EL (cell line): ENCODE results near the gene SLC2A2.

Experiments
- DNase-seq: peaks from one replicate; pipeline ENCODE4 v3.0.0-alpha.2; 2016

The SLC2A2 gene

DNA sequence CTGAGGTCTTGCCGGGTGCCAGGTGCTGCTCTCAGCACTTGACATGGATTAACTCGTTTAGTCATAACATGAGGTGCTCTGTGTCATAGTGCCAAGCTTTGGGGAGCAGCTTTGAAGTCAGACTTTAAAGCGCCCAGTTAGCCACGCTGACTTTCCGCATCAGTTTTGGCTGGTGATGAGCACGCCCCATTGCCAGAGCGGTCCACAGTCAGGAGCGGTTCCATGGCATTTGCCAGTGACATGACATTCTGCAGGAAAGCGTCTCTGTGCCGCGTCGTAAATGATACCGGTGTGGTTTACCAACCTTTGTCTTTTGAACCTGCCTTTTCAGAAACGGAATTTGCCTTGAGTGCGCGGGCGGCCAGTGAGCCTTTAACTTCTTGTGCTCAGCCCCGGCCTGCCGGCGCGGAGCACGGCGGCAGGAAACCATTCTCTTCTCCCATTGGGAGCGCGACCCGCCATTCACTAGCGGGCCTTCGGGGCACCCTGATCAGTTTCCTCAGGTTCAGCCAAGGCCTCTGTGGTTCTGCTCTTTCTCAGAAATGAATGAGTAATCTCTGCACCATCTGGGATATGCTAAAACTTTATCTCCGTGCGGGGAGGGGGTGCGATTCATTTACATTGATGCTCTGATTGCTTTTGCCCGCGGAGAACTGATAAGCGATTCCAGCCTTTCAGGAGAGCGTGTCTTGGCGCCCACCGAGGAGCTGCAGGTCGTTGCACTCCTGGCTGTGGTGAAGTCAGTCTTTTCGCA, 1.7 kb upstream of the SLC2A2 start:
- DNase-seq: peak; percentile 97

DNA sequence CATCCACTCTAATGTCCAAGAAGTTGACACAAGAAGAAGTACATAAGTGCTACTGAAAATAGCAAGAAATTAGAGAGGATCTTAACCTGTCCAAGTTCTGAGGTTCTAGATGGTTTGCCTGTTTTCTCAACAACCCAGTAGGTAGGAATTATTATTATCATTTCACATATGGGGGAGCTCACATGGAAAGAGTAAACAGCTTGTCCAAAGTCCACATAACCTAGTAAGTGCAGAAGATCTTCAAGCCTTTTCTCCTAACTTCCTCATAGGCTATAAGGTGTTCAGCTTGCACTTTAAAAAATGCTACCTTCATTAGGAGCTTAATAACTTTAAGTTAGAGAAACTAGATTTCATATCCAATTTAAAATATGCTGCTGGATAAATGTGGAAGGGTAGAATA, 3.0 kb downstream of the SLC2A2 start:
- no peak for DNase-seq

DNA sequence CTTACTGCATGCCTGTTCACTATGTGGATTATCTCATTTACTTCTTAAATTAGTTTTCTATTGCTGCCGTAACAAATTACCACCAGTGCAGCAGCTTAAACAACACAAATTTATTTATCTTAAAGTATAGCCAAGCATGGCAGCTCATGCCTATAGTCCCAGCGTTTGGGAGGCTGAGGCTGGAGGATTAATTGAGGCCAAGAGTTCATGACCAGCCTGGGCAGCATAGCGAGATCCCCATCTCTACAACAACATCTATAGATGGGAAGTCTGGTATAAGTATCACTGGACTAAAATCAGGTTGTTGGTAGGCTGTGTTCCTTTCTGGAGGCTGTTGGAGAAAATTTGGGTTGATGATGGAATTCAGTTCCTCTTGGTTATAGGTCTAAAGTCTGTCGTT, 5.1 kb downstream of the SLC2A2 start:
- DNase-seq: no peak

DNA sequence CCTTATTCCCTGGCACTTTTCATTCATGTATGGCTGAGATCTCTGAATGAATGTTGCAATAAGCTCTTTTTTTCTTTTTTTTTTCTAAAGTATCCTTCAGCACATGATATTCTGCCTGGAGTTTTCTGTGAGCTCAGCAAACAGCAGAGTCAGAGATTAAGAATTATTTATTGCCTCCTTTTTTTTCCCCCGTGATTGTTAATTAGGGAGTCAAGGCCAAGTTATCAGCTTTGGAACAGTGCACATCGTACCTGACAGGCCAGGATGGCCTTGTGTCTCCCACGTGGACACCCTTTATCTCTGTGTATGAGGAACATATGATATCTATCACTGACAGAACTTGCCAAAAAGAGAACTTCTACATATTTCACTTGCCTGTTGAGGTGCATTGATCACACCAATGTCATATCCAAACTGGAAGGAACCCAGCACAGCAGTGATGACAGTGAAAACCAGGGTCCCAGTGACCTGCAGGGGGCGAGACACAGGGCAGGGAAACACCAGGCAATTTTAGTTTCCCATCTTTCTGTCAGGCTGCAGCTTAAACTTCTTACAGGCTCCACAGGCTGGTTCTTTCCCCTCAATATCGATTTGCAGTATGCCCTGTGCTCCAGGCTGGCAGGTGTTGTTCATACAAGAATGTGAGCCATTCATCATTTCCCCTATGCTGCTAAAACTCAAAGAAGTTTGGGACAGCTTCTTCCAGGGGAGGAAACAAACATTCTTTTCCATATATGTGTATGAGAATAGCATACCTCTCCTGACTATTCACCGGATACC, 8.2 kb downstream of the SLC2A2 start:
- DNase-seq: peak; percentile 8

DNA sequence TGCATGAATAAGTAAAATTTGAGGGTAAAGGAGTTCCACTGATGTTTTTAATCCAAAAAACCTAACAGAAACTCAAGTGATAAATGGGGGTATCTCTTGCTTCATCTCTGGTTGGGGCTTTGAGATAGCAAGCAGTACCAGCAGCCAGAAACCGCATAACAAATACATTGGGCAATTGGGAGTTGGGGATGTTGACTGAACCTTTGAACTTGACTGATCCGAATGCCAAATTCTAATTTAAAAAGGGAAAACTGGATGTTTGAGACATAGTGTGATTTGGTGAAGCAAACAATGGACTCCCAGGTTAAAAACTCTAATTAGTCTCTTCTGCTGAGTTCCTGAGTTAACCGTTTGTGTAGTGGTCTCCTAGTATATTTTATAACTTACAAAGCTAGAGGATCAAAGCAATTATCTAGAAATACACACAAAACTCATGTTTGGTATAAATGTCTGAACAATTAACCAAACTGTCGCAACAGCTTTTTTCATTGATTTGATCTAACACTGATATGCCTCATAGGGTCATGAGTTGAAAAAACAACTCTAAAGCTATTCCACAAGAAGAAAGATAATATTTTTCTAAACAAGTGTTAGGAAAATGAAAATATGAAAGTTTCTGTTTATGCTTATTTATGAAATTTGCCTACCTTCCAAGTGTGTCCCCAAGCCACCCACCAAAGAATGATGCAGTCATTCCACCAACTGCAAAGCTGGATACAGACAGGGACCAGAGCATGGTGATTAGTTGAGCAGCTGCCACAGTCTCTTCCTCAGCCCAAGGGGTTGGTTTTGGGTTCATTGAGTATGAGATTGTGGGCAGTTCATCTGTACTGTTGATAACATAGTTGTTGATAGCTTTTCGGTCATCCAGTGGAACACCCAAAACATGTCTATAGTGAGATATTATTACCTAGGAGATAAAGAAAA, 12.4 kb downstream of the SLC2A2 start:
- no peak for DNase-seq

DNA sequence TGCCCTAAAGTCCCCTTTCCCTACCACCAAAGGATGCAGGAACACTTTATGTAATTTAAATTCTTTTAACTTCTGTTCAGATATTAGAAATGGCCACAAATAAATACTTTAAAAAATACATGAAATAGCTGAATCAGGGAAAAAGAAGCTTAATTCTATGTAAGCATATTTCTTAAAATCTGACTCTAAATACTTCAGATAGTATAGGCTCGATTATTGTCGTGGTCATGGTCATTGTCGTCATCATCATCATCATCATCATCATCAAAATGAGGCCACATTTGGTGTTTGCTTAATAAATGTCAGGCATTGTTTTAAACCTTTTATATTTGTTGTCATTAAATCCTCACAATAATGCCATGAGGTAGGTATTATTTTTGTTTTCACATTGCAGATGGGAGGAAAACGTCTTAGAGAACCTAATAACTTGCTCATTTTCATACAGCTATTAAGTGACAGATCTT, 14.6 kb downstream of the SLC2A2 start:
- no peak for DNase-seq

DNA sequence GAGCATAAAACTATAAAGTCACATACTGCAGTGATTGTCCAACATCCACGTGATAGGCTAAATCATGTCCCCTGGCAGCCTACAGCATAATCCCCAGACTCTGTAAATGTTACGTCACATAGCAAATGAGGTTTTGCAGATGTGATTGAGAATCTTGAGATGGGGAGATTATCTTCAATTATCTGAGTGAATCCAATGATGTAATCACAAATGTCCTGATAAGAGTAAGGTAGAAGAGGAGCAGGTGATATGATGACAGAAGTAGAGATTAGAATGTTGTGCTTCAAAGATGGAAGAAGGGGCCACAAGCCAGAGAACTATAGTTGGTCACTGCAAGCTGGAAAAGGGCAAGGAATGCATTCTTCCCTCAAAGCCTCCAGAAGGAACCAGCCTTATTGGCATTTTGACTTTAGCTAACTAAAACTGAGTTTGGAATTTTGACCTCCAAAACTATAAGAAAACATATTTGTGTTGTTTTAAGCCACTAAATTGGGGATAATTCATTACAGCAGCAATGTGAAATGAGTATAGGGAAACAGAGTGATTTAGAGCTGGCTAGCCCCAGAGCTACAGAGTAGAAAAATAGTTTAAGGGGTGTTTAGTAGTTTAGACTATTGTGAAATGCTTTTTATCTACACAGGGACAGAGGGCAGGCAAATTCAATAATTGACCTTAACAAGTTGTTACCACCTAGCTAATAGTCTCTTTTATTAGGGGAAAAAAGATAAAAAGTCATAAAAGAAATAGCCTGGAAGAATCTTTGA, 15.2 kb downstream of the SLC2A2 start:
- no peak for DNase-seq

DNA sequence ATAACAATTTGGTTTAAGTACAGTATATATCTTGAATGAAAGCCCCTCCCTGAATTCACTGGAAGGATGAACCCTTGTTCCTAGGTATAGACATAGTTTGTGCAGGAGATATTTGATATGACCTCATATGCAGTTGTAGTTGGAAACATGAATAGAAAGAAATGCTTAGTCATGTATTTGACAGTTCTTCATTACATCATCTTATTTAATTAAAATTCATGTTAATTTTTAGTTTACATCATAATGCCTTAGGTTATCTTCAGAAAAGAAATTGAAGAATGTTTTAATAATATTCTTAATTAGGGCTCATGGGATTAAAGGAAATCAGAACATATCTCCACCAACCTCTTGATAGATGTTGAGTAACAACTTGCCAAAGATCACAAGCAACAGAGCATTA, 19.2 kb downstream of the SLC2A2 start:
- DNase-seq: no peak

DNA sequence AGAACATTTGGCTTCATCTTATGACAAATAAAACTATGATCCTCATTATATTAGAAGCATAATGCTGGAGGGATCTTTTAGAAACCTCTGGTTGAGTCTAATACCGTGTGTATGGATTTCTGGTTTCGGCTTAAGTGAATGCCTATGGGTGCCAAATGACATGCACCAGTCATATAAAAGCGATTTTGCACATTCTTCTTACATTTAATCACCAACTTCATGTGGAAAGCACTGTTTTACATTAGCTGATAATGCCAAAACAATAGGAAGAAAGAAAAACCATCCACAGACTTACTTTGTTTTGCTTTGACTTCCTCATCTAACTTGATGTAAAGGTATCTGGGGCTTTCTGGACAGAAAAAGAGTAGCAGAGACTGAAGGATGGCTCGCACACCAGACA, 20.9 kb downstream of the SLC2A2 start:
- DNase-seq: peak; percentile 78

DNA sequence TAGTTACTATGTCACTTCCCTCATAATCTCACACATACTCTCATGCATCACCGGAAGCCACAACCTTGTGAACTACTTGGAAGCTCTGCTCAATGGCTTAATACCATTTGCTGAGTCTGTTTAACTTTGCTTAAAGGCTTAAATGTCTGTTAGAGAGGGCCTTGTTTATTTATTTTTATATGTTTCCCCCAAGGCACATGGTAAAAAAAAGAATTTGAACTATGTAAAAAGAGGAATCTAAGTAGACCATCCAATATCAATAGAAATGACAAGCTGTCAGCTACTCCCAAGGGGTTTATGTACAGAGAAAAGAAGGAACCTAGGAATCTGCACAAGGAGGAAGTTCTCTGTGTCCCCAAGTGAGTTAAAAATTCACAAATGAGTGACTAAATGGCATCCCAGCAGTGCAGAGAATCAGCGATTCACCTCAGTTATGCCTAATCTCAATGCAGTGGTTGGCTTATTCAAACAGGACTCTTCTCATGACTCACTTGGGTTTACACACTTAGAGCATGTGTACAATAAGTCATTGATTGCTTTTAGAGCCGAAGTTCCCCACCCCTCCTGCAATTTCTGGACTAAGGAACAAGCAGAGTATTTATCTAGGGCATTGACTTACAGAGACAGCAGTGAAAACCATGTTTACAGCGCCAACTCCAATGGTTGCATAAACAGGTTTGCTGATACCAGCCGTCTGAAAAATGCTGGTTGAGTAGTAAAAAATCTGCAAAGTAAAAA, 24.4 kb downstream of the SLC2A2 start:
- DNase-seq: peak; percentile 74

DNA sequence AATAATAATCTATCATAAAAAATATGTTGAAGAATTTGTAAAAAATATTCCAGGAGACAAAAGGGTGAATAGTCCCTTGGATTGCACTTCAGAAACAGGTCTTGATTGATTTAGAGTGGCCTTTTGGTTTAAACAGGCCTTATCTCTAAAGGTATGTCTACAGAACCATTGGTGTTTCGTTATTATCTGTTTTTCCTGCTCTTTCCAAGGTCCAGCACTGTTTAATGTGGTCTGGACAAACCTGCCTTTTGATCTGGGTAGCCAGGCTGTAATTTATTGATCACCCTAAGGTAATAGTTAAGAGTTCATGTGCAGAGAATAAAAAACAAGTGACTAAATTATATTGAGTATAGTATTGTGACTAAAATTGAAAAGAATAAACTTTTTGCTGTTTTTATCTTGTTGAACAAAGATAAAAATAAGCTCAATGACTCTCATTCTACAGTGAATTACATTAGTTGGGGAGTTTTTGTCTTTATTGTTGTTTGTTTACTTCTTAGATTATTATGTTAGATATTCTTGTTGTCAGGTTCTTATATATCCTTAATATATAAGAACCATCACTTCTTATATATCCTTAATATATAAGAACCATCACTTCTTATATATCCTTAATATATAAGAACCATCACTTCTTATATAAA, 25.1 kb downstream of the SLC2A2 start:
- DNase-seq: no peak

DNA sequence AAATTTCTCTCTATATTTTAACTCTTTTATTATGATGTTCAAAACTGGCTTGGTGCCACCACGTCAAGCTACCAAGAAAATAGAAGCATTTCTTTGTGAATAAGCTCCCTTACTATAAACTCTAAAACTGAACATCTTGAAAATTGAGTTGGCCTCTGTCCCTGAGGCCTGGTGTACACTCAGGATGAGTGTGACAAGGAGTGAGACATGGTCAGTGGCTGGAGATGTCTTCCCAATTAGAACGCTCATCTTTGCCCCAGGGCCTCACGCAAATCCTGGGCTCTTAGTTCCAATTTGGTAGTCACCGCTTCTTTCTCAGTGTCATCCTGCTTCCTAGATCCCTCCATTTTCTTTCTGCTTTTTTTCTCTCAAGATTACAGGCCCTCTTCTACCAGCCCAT, 26.2 kb downstream of the SLC2A2 start:
- peak; percentile 54 for DNase-seq

DNA sequence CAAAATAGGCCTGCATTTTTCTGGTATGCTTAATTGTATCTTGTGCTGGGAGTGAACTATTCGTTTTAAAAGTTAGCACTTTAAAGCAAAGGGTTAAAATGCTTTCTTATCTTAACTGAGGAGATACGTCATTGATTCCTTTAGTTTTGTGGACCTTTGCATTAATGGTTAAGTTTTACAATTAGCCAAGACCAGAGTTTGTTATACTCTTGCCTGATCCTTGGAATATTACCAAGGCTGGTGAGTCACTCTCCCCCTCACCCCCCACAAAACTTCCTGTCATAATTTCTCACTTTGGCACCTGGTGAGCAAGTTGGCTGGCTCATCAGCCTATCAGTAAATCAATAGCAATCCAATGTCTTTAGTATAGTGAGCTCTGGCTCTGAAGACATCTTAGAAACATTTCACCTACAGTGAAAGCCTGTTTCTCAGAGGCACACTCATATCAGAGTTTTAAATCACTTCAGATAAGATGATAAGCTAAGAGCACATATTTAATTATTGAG, 26.7 kb downstream of the SLC2A2 start:
- DNase-seq: peak; percentile 92

DNA sequence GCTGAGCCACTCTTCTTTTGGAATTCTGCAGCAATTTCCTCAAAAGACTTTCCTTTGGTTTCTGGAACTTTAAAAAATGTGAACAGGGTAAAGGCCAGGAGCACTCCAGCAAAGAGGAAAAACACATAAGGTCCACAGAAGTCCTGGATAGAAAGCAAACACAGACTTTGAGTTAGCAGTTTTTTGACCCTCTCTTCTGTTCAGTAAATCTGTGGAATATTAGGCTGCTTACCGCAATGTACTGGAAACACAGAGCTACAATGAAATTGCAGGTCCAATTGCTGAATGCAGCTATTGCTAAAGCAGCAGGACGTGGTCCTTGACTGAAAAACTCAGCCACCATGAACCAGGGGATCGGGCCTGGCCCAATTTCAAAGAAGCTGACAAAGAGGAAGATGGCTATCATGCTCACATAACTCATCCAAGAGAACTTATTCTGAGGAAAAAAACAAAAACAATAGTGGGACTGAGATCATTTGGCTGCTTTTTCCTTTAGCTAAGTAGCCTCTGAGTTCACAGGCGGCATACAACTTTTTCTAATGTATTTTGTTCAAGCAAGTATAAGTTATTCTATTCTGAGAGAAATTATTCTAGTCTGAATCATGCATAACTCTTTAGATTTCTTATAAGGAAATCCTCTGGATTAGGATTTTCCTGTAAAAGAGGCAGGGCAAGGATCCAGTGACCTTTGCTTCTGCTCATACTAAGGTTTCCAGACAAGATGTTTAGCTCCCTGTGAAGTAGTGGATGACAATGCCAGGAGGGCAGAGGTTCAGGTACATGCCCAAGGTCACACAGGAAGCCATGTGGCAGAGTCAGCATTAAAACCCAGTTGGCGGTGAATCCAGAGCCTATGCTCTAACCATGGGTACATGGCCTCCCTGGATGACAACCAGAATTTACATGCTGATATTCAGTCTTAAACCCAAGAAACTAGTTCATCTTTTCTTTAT, 28.3 kb downstream of the SLC2A2 start:
- peak; percentile 49 for DNase-seq

DNA sequence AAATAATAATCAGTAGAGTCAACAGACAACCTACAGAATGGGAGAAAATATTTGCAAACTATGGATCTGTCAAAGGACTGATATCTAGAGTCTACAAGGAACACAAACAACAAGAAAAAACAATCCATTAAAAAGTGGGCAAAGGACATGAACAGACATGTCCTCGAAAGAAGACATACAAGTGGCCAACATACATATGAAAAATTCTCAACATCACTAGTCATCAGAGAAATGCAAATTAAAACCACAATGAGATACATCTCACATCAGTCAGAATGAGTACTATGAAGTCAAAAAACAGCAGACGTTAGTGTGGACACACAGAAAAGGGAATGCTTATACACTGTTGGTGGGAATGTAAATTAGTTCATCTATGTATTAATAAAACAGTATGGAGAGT, 33.7 kb downstream of the SLC2A2 start:
- peak; percentile 51 for DNase-seq

DNA sequence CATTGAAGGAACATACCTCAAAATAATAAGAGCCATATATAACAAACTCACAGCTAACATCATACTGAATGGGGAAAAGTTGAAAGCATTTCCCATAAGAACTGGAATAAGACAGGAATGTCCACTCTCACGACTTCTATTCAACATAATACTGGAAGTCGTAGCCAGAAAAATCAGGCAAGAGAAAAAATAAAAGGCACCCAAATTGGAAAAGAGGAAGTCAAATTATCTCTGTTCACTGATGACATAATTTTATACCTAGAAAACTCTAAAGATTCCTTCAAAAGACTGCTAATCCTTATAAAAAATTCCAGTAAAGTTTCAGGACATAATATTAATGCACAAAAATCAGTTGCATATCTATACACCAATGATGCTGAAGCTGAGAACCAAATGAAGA, 34.9 kb downstream of the SLC2A2 start:
- DNase-seq: no peak

DNA sequence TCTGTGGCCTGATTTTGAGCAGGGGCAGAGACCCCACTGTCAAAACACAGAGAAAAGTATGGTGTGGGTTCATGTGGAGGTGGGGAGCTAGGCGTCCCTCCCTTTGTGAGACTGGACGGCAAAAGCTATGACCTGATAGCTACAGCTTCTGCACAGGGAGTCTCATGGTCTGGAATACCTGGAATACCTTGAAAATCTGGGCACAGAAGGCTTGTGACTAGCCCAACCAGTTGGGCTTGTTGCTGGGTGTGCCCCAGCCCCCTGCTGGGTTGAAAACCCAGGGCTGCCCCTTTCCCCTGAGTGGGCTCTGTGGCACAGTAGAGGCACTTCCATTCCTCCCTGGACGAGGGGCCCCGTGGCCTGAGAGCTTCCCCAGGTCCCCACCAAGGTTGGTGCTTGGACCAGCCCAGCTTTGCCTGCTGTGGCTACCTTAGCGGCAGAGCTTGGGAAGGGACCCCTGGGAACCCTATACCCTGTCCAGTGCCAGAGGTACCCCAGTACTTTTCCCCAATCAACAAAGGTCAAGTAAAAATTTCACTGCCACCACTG, 37.3 kb downstream of the SLC2A2 start:
- no peak for DNase-seq

DNA sequence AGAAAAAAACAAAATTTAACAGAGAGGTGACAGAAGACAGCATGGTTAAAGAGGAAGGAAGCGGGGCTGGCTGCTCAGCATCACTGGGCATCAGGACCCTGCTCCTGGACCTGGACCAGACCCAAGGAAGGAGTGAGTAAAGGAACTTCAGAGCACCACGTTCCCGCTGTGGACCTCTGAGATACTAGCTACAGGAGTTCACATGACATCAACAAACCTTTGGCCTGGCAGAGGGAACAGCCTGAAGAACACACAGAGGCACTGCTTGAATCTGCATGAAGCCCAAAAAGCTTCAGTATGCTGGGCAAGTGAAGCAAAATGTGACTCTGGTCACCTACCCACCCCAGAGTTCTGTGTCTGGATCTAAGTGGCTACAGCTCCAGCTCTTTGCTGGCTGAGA, 38.1 kb downstream of the SLC2A2 start:
- no peak for DNase-seq

DNA sequence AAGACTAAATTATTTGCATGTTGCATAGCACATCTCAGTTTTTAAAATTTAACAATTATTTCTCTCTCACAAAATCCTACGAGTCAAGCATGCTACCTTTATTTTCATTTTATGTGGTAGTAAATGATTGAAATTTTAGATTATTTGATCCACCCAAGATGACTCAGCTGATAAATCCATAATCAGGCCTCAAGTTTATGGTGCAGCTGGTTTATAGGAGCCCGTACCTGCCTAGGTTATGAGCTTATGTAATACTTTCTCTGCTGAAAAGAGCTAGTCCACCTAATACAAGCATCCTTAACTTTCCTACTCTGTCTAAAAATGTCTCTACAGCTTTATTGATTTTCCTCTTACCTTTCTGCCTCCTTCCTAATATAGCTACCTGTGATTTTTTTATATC, 41.2 kb downstream of the SLC2A2 start:
- DNase-seq: no peak
